Medulla oblongata (tissue), 1 donor: ENCODE measurements around the gene MACF1.
A peak's percentile ranks its signal among the peaks of the same experiment; 100 is the strongest.

Source experiments
- DNase-seq: peaks from one replicate; pipeline ENCODE4 v3.0.0-alpha.2; 2015; ENCODE audit errors: extremely low spot score

MACF1 gene

DNA sequence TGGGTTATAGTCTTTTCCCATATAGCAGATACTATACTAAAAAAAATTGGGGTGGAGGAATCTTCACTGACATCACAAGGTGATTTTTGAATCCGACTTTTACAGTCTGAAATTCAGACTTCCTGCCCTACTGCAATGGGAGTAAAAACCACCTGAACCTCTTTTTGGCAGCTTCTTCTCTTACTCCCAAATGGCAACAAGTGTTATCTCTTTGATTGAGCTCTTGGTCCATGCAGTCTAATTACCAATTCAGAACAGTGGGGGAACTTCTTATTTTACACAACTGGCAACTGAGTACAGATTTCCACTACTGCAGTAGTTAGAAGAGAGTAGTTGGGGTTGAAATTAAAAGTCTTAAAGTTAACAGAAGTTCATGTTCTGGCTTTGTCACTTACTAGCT is 62.3 kb downstream of the MACF1 start:
- DNase-seq = no peak

DNA sequence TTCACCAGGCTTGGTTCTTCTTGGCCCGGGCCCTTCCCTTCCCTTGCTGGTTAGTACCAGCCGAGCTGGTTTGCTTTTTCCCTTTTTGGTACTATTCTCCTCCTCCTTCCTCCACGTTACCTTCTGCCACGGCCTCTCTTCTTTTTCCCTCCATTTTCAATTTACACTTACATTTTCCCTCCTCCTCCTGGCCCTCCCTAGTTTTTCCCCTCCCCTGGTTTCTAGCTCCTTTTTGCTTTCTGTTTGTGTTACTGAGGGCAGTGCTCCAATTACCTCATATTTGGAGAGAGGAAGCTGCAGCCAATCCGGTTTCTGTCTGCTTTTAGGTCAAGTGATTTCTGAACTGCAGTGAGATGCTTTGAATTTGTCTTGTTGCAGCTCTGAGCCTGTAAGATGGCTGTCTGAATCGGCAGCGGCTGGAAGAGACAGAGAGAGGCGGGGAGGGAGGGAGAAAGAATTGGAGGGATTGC is 63.7 kb downstream of the MACF1 start:
- peak; percentile 89 for DNase-seq

DNA sequence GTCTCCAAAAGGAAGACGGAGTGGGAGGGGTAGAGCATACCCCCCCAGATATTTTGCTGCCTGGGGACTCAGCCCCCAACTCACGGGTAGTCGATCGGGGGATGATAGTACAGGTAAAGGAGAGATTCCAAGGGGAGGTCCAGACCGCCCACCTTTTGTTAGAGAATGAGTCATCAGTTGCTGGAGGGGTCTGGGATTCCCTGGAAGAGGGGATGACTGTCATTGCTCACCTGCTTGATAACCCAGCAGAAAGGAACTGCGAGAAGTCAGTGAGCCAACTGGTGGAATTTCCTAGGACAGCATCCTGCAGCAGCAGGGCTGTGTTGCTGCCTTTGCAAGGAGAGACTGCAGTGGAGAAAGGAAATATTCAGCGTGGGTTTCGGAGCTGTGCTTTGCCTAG is 64.4 kb downstream of the MACF1 start:
- peak; percentile 27 for DNase-seq

DNA sequence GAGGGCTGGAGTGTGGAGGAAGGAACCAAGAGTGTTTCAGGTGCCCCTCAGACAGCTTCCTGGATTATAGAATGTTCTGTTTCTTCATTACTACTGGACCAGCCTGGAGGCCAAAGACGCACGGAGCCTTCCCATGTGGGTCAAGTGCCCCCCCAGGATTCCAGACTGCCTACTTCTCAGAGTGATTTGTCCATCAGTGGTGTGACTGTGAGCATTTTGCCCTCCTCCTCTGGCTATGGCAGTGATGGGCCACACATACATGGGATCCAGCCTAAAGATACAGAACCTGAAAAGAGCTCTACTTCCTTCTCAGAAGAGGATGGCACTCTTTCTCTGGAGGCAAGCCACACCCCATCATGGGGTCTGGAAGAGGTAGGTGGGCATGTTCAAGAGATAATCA is 64.9 kb downstream of the MACF1 start:
- no peak for DNase-seq

DNA sequence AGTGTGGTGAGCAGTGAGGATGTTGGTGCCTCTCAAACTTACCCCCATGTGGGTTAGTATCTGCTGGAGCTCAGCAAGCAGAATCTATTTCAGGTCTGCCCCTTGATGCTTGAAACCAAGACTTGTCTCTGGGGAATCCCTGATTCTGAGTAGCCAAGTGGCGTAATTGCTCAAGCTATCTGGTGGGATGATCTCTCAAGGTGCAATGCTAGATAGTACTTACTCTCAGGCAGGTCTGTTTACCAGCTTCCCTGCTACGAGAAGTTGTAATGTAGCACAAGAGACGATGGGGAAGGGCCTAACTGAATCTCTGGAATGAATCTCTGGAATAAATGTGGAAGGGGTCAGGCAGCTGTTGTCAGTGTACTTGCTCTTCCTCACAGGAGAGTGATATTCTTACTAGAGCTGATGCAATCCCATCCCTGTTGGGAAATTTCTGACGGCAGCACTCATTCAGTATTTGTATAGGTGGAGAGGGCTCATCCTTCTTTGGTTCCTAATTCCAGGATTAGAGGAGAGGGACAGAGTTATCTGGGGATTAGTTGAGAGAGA is 65.4 kb downstream of the MACF1 start:
- DNase-seq = no peak

DNA sequence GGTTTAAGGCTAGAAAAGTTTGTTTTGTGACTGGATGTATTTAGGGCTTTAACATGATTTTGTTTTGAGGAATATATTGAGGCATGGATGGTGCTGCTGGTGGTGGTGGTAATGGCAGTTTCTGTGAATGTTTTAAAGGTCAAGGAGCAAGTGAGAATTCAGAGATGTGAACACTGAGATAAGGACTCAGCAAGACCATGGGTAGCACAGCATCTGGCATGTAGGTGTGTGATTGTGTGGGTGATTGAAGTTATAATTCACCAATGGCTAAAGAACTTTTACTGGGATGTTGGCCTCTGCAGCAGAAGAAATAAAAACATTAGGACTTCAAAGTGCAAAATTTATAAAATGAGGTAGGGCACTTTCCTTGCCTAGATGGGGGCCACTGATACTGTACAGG is 65.9 kb downstream of the MACF1 start:
- no peak for DNase-seq

DNA sequence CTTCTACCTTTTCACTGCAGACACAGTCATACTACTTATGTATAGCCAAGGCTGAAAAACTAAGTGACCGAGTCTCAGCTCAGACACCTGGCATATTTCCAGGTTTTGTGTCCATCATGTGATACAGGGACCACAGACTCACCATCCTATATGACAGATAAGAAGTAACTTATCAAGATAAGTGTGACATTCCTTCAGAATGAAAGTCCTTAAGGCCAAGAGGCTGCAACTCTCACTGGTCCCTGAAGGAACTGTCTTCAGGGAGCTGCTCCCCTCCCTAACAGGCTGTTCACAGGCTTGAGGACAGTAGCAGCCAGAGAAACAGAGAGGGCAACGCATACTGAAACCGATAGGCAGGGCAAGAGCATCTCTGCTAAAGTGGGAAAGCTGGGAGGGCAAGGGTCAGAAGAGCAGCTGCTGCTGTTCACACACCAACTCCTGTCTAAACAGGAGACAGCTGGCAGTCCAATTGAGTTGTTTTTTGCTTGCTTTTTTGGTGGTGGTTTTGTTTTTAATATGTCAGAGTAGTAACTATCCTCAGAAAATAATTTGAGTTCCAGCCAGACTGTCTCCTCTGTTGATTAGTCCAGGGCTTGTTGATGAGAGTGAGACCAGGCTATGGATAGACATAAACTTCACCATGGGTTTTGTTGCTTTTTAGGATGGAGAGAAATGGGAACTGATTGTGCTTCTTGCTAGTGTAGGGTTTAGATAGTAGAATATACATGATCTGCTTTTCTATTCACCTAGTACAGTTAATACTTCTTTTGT is 67.7 kb downstream of the MACF1 start:
- peak; percentile 56 for DNase-seq

DNA sequence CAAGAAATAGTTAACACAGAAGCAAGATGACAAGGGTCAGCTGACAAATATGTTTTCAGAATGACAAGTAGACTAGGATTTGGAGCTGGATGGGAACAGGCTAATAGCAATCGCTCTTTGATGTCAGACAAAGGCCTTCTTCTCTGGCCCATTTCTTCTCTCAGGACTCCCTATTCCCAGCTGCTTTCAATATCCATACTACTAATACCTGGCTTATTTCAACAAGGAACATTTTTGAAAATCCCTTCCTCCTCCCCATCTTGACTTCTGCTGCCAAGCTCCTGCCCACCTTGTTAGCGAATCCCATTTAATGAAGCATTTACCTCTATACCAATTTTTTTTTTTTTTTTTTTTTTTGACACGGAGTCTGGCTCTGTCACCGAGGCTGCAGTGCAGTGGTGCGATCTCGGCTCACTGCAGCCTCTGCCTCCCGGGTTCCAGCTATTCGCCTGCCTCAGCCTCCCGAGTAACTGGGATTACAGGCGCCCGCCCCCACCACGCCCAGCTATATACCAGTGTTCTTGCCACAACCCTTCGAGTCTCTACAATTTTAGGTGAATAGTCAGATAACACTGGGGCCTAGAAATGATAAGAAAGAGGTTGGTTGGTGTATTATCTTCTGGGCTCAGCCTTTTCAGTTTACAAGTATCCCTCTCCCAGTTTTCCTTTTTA is 68.4 kb downstream of the MACF1 start:
- peak; percentile 81 for DNase-seq

DNA sequence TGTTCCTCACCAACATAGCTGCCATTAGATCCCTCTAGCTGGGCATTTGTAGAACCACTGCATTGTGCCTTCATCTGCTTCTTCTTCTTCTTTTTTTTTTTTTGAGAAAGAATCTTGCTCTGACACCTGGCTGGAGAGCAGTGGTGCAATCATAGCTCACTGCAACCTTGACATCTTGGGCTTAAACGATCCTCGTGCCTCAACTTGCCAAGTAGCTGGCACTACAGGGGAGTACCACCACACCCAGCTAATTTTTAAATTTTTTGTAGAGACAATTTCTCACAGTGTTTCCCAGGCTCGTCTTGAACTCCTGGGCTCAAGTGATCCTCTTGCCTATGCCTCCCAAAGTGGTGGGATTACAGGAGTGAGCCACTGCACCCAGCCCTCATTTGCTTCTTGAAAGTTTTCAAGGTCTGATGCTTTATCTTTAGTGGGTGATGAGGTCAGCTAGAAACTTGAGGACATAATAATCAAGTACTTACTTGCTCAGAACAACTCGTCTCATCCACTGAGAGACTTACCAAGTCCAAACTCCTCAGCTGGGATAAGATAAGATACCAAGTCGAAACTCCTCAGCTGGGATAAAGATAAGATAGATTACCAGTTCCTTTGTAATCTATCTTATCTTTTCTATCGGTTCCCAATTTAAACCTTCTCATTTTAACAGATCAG is 71.5 kb downstream of the MACF1 start:
- DNase-seq = no peak

DNA sequence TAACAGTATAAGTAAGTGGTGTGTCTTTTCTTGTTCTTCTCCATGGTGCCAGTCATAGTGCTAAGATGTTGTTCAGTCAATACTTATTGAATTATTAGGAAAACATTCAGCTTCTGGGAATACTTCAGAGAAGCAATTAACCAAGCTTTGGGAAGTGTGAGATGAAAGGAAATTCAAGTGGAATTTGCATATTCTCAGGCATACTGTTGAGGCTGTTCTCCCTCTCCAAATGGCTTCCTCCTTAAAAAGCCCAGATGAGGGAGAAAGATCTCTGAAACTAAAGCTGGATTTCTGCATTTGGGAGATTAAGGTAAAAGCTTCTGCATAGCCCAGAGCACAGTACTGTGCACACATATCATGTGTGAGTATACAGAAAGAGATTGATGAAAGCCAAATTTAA is 73.4 kb downstream of the MACF1 start:
- no peak for DNase-seq

DNA sequence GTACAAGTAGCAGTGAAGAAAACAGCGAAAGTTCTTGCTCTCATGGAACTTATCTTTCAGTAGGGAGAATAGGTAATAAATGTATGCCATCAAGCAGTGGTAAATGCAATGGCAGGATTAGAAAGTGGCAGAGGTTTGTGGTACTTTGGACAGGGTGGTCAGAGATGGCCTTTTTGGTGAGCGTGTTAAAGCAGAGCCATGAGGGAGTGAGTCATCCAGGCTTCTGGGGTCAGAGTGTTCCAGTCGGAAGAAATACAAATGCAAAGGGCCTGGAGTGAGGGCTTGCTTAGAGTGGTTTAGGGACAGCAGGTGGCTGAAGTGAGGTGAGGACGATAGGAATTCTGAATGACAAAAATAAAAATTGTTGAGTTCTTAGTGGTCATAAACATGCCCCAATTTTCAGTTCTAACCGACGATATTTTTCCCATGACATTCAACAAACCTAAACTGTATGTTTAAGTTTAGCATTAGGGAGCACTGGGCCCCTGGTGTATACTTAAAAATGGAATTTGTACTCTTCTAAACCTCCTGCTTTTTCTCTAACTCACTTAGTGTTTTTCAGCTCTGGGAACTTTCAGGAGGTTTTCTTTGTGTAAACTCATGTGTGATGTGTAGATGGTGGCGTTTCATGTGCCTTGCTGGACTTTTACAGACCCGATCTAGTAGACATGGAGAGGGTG is 78.2 kb downstream of the MACF1 start:
- DNase-seq = no peak

DNA sequence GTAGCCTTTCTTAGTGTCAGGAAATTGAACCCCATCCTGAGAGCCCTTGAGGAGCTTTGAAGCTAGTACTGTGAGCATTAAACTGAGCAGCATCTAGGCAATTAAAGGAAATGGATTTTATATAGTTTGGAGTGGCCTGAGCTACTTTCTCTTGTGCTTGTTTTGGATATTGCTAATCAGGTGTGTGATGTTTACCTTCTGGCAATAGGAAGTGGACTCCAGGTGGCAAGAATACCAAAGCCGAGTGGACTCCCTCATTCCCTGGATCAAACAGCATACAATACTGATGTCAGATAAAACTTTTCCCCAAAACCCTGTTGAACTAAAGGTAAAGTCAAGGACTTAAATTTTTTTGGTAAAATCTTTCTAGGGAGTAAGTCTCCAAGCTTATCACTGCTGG is 79.4 kb downstream of the MACF1 start:
- DNase-seq = no peak

GRCh38 chr1:39287541-39287940 is 83.0 kb downstream of the MACF1 start:
- no peak for DNase-seq

GRCh38 chr1:39288735-39289465 is 84.4 kb downstream of the MACF1 start:
- DNase-seq = no peak

DNA sequence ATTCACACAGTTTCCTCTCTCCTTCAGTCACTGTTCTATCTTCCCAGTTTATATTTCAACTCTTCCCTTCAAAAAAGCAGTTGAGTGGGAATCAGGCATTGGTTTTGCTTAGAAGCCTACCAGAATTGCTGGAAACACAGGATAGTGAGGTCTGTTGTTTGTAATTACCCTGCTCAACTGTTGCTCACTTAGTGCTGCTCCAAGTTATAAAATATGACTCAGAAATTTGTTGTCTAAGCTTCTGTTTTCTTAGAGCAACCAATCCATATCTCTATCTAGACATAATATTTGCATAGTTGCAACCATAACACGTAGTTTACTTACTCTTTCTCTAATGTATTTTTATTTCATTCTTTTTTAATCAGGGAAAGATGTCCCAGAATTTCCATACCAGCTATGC is 87.9 kb downstream of the MACF1 start:
- DNase-seq = no peak

- DNase-seq = peak; percentile 60
Observed at GRCh38 chr1:39293375-39294070, 89.0 kb downstream of the MACF1 start.

GRCh38 chr1:39294531-39294930 is 90.0 kb downstream of the MACF1 start:
- no peak for DNase-seq

DNA sequence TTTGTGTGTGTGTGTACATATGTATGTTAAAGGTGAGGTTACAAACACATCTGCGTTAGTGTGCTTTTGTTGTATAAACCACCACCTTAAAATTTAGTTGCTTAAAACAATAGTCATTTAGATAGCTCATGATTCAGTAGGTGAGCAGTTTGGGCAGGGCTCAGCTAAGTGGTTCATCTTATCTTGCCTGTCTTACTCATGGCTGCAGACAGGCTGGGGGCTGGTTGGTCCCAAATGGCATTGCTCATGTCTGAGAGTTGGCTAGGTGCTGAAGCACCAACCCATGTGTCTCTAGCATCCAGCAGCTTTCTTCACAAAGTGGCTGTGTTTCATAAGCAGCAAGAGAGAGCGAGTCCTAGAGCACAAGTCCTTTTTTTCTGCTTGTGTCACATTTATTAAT is 91.4 kb downstream of the MACF1 start:
- DNase-seq = no peak

GRCh38 chr1:39297551-39297950 is 93.1 kb downstream of the MACF1 start:
- DNase-seq = no peak

- no peak for DNase-seq
Observed at GRCh38 chr1:39301606-39302005, 97.1 kb downstream of the MACF1 start.

DNA sequence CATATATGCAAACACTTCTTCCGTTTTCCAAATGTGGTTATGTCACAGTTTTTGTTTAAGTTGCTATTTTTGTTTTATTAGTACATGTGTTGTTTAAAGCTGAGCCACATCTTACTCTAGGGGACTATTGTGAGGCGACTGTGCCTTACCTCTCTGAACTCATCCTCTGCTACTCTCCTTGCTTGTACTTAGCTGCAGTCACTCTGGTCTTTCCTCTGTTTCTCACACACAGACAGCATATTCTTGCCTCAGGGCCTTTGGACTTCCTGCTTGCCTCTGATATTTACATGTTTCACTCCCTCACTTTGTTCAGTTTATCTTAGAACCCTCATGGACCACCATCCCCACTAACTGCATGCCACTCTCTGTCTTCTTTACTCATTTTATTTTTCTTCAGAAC is 101.1 kb downstream of the MACF1 start:
- DNase-seq = no peak
